ENCODE measurements around the gene POLR3GL.

POLR3GL gene

GRCh38 chr1:145967288-145967687, 2.8 kb downstream of the POLR3GL start:
- Histone ChIP-seq H3K27me3 (ENCODE audit: control insufficient read depth in 1 of 2, insufficient read depth in 1 of 2, low read length in 2 of 2) (no peaks in the 10 kb centered on the region), H4K91ac (ENCODE audit: low read length) (no peak overlapping the region), H3K23ac (ENCODE audit: low read length in 2 of 2) (no peak overlapping the region), H2AK5ac (ENCODE audit: low read length, severe bottlenecking) (no peak overlapping the region), H3K36me3 (ENCODE audit: control insufficient read depth in 1 of 2, insufficient read depth in 2 of 2, low read depth in 1 of 2, low read length in 2 of 2) (peaks cover 0 to 3% of the 10 kb centered on the region in 2 experiments), H2BK120ac (ENCODE audit: low read depth, low read length) (no peak overlapping the region), H2BK15ac (ENCODE audit: low read depth, poor library complexity, severe bottlenecking) (no peak overlapping the region), H3K4me1 (ENCODE audit: control insufficient read depth, insufficient read depth, low read depth, low read length) (peaks cover 8% of the 10 kb centered on the region), H2AFZ (ENCODE audit: low read depth, low read length) (no peak overlapping the region), H4K8ac (ENCODE audit: low read length) (no peak overlapping the region), H3K18ac (ENCODE audit: low read depth in 1 of 2, low read length in 2 of 2) (no peak overlapping the region), H3K4me2 (ENCODE audit: low read length, poor library complexity, severe bottlenecking) (no peak overlapping the region), H2BK5ac (ENCODE audit: low read depth, low read length, poor library complexity, severe bottlenecking) (no peak overlapping the region), H3K9ac (ENCODE audit: low read length) (no peak overlapping the region), H3K14ac (ENCODE audit: low read length in 2 of 2) (no peak overlapping the region), H2BK12ac (ENCODE audit: low read length in 2 of 2) (no peak overlapping the region), H3K9me3 (ENCODE audit: control insufficient read depth, low read length) (peaks cover 8% of the 10 kb centered on the region), H3K4me3 (ENCODE audit: insufficient read depth in 1 of 2, low read depth in 1 of 2, low read length in 2 of 2) (no peak overlapping the region), H3K79me1 (replicated peaks; ENCODE audit: low read length, poor library complexity, severe bottlenecking) (peaks cover 9% of the 10 kb centered on the region), H3K27ac (ENCODE audit: low read length, poor library complexity, severe bottlenecking) (no peak overlapping the region), H3K4ac (ENCODE audit: low read depth in 1 of 2, low read length in 2 of 2) (no peak overlapping the region)
- 100% methylated on average over 2 of the region's 2 CpGs for WGBS
- DNase-seq = no peak

- Histone ChIP-seq H3K79me1 (replicated peaks; ENCODE audit: low read length, poor library complexity, severe bottlenecking) (peaks cover 10% of the 10 kb centered on the region), H3K14ac (ENCODE audit: low read length in 2 of 2) (no peak overlapping the region), H4K8ac (ENCODE audit: low read length) (no peak overlapping the region), H2BK15ac (ENCODE audit: low read depth, poor library complexity, severe bottlenecking) (no peak overlapping the region), H3K4me3 (ENCODE audit: insufficient read depth in 1 of 2, low read depth in 1 of 2, low read length in 2 of 2) (no peak overlapping the region), H2AK5ac (ENCODE audit: low read length, severe bottlenecking) (no peak overlapping the region), H4K91ac (ENCODE audit: low read length) (no peak overlapping the region), H2BK120ac (ENCODE audit: low read depth, low read length) (peak overlapping the region; percentile 19), H3K36me3 (ENCODE audit: control insufficient read depth in 1 of 2, insufficient read depth in 2 of 2, low read depth in 1 of 2, low read length in 2 of 2) (peaks cover 0 to 3% of the 10 kb centered on the region in 2 experiments), H2AFZ (ENCODE audit: low read depth, low read length) (no peak overlapping the region), H3K9me3 (ENCODE audit: control insufficient read depth, low read length) (peaks cover 3% of the 10 kb centered on the region), H3K9ac (ENCODE audit: low read length) (no peak overlapping the region), H3K18ac (ENCODE audit: low read depth in 1 of 2, low read length in 2 of 2) (no peak overlapping the region), H2BK5ac (ENCODE audit: low read depth, low read length, poor library complexity, severe bottlenecking) (no peak overlapping the region), H3K4ac (ENCODE audit: low read depth in 1 of 2, low read length in 2 of 2) (no peak overlapping the region), H3K23ac (ENCODE audit: low read length in 2 of 2) (no peak overlapping the region), H3K27ac (ENCODE audit: low read length, poor library complexity, severe bottlenecking) (no peak overlapping the region), H2BK12ac (ENCODE audit: low read length in 2 of 2) (no peak overlapping the region), H3K27me3 (ENCODE audit: control insufficient read depth in 1 of 2, insufficient read depth in 1 of 2, low read length in 2 of 2) (no peaks in the 10 kb centered on the region), H3K4me2 (ENCODE audit: low read length, poor library complexity, severe bottlenecking) (no peak overlapping the region), H3K4me1 (ENCODE audit: control insufficient read depth, insufficient read depth, low read depth, low read length) (peaks cover 7% of the 10 kb centered on the region)
- 86% methylated on average over 7 of the region's 7 CpGs for WGBS
- DNase-seq = no peak
These were observed 8.1 kb downstream of the POLR3GL start for GRCh38 chr1:145972580-145972979.

- Histone ChIP-seq H3K4ac (ENCODE audit: low read depth in 1 of 2, low read length in 2 of 2) (no peak overlapping the region), H3K79me1 (replicated peaks; ENCODE audit: low read length, poor library complexity, severe bottlenecking) (peaks cover 10% of the 10 kb centered on the region)
- WGBS = 90% methylated on average over 7 of the region's 7 CpGs
These were observed 10.2 kb downstream of the POLR3GL start for GRCh38 chr1:145974721-145975120.

GRCh38 chr1:145975216-145975615, 10.7 kb downstream of the POLR3GL start:
- H3K79me1 ChIP-seq (replicated peaks; ENCODE audit: low read length, poor library complexity, severe bottlenecking) = peaks cover 10% of the 10 kb centered on the region

More at GRCh38 chr1:145974721-145975120, 10.2 kb downstream of the POLR3GL start:
- H3K23ac ChIP-seq (ENCODE audit: low read length in 2 of 2) = no peak overlapping the region
- H3K4me2 ChIP-seq (ENCODE audit: low read length, poor library complexity, severe bottlenecking) = no peak overlapping the region
- peaks cover 12% of the 10 kb centered on the region for H3K4me1 ChIP-seq (ENCODE audit: control insufficient read depth, insufficient read depth, low read depth, low read length)
- H3K9me3 ChIP-seq (ENCODE audit: control insufficient read depth, low read length) = no peaks in the 10 kb centered on the region
- H3K9ac ChIP-seq (ENCODE audit: low read length) = peak overlapping the region; percentile 24
- H4K8ac ChIP-seq (ENCODE audit: low read length) = no peak overlapping the region
- peak overlapping the region; percentile 4 for H2BK15ac ChIP-seq (ENCODE audit: low read depth, poor library complexity, severe bottlenecking)
- no peak overlapping the region for H3K4me3 ChIP-seq (ENCODE audit: insufficient read depth in 1 of 2, low read depth in 1 of 2, low read length in 2 of 2)
- H3K18ac ChIP-seq (ENCODE audit: low read depth in 1 of 2, low read length in 2 of 2) = no peak overlapping the region
- no peak overlapping the region for H2AFZ ChIP-seq (ENCODE audit: low read depth, low read length)
- H3K27ac ChIP-seq (ENCODE audit: low read length, poor library complexity, severe bottlenecking) = no peak overlapping the region
- H2BK5ac ChIP-seq (ENCODE audit: low read depth, low read length, poor library complexity, severe bottlenecking) = no peak overlapping the region
- no peak overlapping the region for H2BK12ac ChIP-seq (ENCODE audit: low read length in 2 of 2)
- no peak overlapping the region for H3K14ac ChIP-seq (ENCODE audit: low read length in 2 of 2)
- H2AK5ac ChIP-seq (ENCODE audit: low read length, severe bottlenecking) = no peak overlapping the region
- H3K36me3 ChIP-seq (ENCODE audit: control insufficient read depth in 1 of 2, insufficient read depth in 2 of 2, low read depth in 1 of 2, low read length in 2 of 2) = peaks cover 3 to 5% of the 10 kb centered on the region in 2 experiments
- no peaks in the 10 kb centered on the region for H3K27me3 ChIP-seq (ENCODE audit: control insufficient read depth in 1 of 2, insufficient read depth in 1 of 2, low read length in 2 of 2)
- no peak for DNase-seq
- no peak overlapping the region for H2BK120ac ChIP-seq (ENCODE audit: low read depth, low read length)
- no peak overlapping the region for H4K91ac ChIP-seq (ENCODE audit: low read length)

More at GRCh38 chr1:145975216-145975615, 10.7 kb downstream of the POLR3GL start:
- Histone ChIP-seq H3K27ac (ENCODE audit: low read length, poor library complexity, severe bottlenecking) (no peak overlapping the region), H3K9ac (ENCODE audit: low read length) (peak overlapping the region; percentile 24), H3K4me1 (ENCODE audit: control insufficient read depth, insufficient read depth, low read depth, low read length) (peaks cover 14% of the 10 kb centered on the region), H3K14ac (ENCODE audit: low read length in 2 of 2) (no peak overlapping the region), H3K4ac (ENCODE audit: low read depth in 1 of 2, low read length in 2 of 2) (no peak overlapping the region), H3K4me2 (ENCODE audit: low read length, poor library complexity, severe bottlenecking) (no peak overlapping the region), H2BK5ac (ENCODE audit: low read depth, low read length, poor library complexity, severe bottlenecking) (no peak overlapping the region), H3K23ac (ENCODE audit: low read length in 2 of 2) (no peak overlapping the region), H3K4me3 (ENCODE audit: insufficient read depth in 1 of 2, low read depth in 1 of 2, low read length in 2 of 2) (no peak overlapping the region), H4K8ac (ENCODE audit: low read length) (no peak overlapping the region), H3K9me3 (ENCODE audit: control insufficient read depth, low read length) (no peaks in the 10 kb centered on the region), H2BK15ac (ENCODE audit: low read depth, poor library complexity, severe bottlenecking) (no peak overlapping the region), H3K36me3 (ENCODE audit: control insufficient read depth in 1 of 2, insufficient read depth in 2 of 2, low read depth in 1 of 2, low read length in 2 of 2) (peaks cover 3 to 5% of the 10 kb centered on the region in 2 experiments), H2BK12ac (ENCODE audit: low read length in 2 of 2) (no peak overlapping the region), H3K27me3 (ENCODE audit: control insufficient read depth in 1 of 2, insufficient read depth in 1 of 2, low read length in 2 of 2) (no peaks in the 10 kb centered on the region), H2AFZ (ENCODE audit: low read depth, low read length) (no peak overlapping the region), H3K18ac (ENCODE audit: low read depth in 1 of 2, low read length in 2 of 2) (no peak overlapping the region), H2BK120ac (ENCODE audit: low read depth, low read length) (no peak overlapping the region), H4K91ac (ENCODE audit: low read length) (no peak overlapping the region), H2AK5ac (ENCODE audit: low read length, severe bottlenecking) (peak overlapping the region; percentile 10)
- WGBS = 89% methylated on average over 4 of the region's 4 CpGs
- DNase-seq = no peak
